Lung (tissue), 12 donors: ENCODE results near the gene ROR1. TPM values are rescaled to one million over a fixed set of nuclear protein-coding genes. Genes with fewer than 3 reads are reported as not detected.

Experiments
- ATAC-seq: fragments of 200-7000 bp; cut with Tn5 transposase; one replicate; pipeline ENCODE4 v1.9.1; 2020; ENCODE audit warnings: moderate number of reproducible peaks; ENCODE audit not compliant: insufficient read depth, low FRiP score
- DNase-seq, 3 donors: peaks; one replicate each; pipeline ENCODE4 v3.0.0-alpha.2; 2013 to 2017
- H3K27ac ChIP-seq, 2 donors: one replicate each; pipeline ENCODE4 v1.5.1; 2013; ENCODE audit warnings: mild to moderate bottlenecking in 2 of 2, moderate library complexity in 2 of 2, control low read depth in 1 of 2, inconsistent platforms in 1 of 2, low read depth in 1 of 2, low read length in 1 of 2
- H3K27me3 ChIP-seq, 3 donors: one replicate each; pipeline ENCODE4 v1.5.1; 2013; ENCODE audit warnings: low read length in 2 of 3; ENCODE audit not compliant: control insufficient read depth in 3 of 3, insufficient read depth in 3 of 3
- H3K36me3 ChIP-seq, 4 donors: one replicate each; pipeline ENCODE4 v1.5.1; 2013; ENCODE audit warnings: low read length in 4 of 4, mild to moderate bottlenecking in 1 of 4, moderate library complexity in 1 of 4; ENCODE audit not compliant: control insufficient read depth in 4 of 4, insufficient read depth in 4 of 4
- H3K4me1 ChIP-seq, 5 donors: one replicate each; pipeline ENCODE4 v1.5.1; 2013; ENCODE audit warnings: low read length in 5 of 5, mild to moderate bottlenecking in 2 of 5, moderate library complexity in 1 of 5; ENCODE audit not compliant: control insufficient read depth in 5 of 5, insufficient read depth in 5 of 5
- H3K4me3 ChIP-seq: one replicate; pipeline ENCODE4 v1.5.1; 2013; ENCODE audit warnings: mild to moderate bottlenecking, control low read depth, moderate library complexity
- H3K9ac ChIP-seq, 2 donors: one replicate each; pipeline ENCODE4 v1.5.1; 2013; ENCODE audit warnings: low read length in 2 of 2, control low read depth in 1 of 2; ENCODE audit not compliant: insufficient read depth in 1 of 2
- H3K9me3 ChIP-seq, 4 donors: one replicate each; pipeline ENCODE4 v1.5.1; 2013; ENCODE audit warnings: low read length in 3 of 4, mild to moderate bottlenecking in 1 of 4, moderate library complexity in 1 of 4; ENCODE audit not compliant: control insufficient read depth in 4 of 4, insufficient read depth in 3 of 4
- WGBS, 2 donors: extraction: QIAGEN DNeasy Blood & Tissue Kit; methylation state at CpG; one replicate each; pipeline ENCODE4 v1.1.7; 2013; 5-methylcytosine and 5-hydroxymethylcytosine counted together
- polyA plus RNA-seq, 2 donors: library from polyadenylated mRNA; stranded (reverse); fragments of 200-250 nt; gene quantifications; one replicate each; pipeline ENCODE4 v1.2.1, GENCODE V29; 2013
- total RNA-seq, 2 donors: library from RNA; depleted of rRNA in 1 of 2; stranded (reverse); fragments of >200 nt in 1 of 2; gene quantifications; one replicate each; pipeline ENCODE4 v1.2.1, GENCODE V29; 2014 to 2021
- TF ChIP-seq, protein P1 (sequence below): IDR thresholded peaks from 2 replicates; pipeline ENCODE4 v1.5.1; 2012; ENCODE audit warnings: mild to moderate bottlenecking; ENCODE audit errors: control extremely low read depth, extremely low read depth
- donor health status: control.
- donor health status: control.
- donor health status: Bipolar disorder and iron deficiency.
- donor health status: healthy.
- donor health status: DM: yes; HTN: yes; CAD: no.

ROR1 gene
- total and polyA plus RNA-seq, 4 donors, result 2.9 to 47.0 (median 14.0) TPM

DNA sequence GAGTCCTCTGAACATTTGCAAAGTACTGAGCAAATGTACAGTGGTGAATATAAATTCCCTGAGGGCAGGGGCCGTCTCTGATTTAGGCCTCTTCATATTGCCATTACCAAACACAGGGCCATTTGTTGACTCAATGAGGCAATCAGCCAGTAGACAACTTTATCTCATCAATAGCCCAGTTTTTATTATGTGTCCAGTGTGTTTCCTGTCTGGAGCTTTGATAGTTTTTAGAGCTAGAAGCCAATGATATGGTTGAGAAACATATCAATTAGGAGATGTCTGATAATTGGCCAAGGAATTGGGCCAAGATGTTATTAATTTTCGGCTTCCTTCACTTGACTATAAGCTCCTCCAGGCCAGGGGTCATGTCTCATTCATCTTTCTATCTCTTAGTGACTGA lies 163.0 kb downstream of the ROR1 start:
- no peak for ATAC-seq
- WGBS, 2 donors, result 62 to 74% methylated on average over 2 of the region's 2 CpGs
- Histone ChIP-seq H3K4me3 (no peak overlapping the region), H3K36me3 (peaks cover 0 to 4% (median 1%) of the 10 kb centered on the region in 4 donors), H3K4me1 (peaks cover 0 to 22% (median 8%) of the 10 kb centered on the region in 5 donors), H3K27ac (no peak overlapping the region), H3K9me3 (no peaks in the 10 kb centered on the region), H3K9ac (no peak overlapping the region), H3K27me3 (no peaks in the 10 kb centered on the region)
- DNase-seq, result peak in 2 of 3 donors; percentile 69 to 82
- TF ChIP-seq, protein P1, sequence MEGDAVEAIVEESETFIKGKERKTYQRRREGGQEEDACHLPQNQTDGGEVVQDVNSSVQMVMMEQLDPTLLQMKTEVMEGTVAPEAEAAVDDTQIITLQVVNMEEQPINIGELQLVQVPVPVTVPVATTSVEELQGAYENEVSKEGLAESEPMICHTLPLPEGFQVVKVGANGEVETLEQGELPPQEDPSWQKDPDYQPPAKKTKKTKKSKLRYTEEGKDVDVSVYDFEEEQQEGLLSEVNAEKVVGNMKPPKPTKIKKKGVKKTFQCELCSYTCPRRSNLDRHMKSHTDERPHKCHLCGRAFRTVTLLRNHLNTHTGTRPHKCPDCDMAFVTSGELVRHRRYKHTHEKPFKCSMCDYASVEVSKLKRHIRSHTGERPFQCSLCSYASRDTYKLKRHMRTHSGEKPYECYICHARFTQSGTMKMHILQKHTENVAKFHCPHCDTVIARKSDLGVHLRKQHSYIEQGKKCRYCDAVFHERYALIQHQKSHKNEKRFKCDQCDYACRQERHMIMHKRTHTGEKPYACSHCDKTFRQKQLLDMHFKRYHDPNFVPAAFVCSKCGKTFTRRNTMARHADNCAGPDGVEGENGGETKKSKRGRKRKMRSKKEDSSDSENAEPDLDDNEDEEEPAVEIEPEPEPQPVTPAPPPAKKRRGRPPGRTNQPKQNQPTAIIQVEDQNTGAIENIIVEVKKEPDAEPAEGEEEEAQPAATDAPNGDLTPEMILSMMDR, result no peak

DNA sequence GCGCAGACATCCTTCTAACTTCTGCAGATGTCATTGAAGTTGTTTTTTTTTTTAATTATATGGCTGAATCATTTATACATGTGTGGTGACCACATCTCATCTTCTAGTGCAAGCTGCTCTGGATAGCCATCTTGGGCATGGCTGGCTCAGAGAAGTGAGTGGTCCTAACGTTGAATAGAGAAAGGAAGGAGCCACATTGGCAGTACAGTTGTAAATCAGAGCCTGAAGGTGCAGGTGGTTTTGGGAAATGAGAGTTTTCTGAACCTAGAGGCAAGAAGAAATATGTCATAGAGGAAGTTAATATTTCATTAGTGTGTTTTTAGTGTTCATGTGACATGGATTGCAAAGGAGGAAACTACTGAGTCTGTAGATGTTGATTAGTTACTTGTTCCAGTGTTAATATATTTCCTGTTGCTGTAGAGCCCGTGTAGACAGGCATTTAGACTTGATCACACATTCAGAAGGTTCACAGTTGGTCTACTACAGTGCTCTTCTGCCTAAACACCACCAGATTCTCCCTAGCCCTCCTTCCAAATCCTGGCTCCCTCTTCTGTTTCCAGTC lies 163.7 kb downstream of the ROR1 start:
- Histone ChIP-seq H3K9ac (no peak overlapping the region), H3K27me3 (no peaks in the 10 kb centered on the region), H3K4me3 (no peak overlapping the region), H3K36me3 (peaks cover 0 to 4% (median 1%) of the 10 kb centered on the region in 4 donors), H3K4me1 (peaks cover 0 to 22% (median 8%) of the 10 kb centered on the region in 5 donors), H3K9me3 (no peaks in the 10 kb centered on the region), H3K27ac (no peak overlapping the region)
- 31 to 35% methylated on average over 3 of the region's 3 CpGs for WGBS, 2 donors
- ATAC-seq (no peak), DNase-seq (no peak)
- TF ChIP-seq, protein P1, result no peak

DNA sequence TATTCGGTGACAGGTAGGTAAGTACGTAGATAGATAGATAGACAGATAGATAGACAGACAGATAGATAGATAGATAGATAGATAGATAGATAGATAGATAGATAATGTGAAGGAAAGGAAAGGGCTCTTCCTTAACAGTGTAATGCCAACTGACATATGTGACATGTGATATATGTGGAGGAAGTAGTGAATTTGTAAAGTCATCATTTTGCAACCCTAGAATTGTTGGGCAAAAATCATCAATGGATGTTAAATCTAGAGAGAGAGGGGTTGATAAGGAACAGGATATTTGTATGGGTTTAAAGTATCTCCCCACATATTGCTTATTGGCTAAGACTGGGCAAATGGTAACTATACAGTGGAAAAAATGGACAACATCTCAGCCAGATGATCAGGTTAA lies 166.6 kb downstream of the ROR1 start:
- TF ChIP-seq, protein P1, result no peak
- H3K4me1 ChIP-seq, result peaks cover 0 to 9% (median 1%) of the 10 kb centered on the region in 5 donors
- no peak for ATAC-seq
- H3K9ac ChIP-seq, result no peak overlapping the region
- H3K27ac ChIP-seq, result no peak overlapping the region
- peaks cover 0 to 2% (median 0%) of the 10 kb centered on the region in 4 donors for H3K9me3 ChIP-seq
- H3K36me3 ChIP-seq, result peaks cover 0 to 4% (median 1%) of the 10 kb centered on the region in 4 donors
- H3K27me3 ChIP-seq, result no peaks in the 10 kb centered on the region
- DNase-seq, result no peak
- H3K4me3 ChIP-seq, result no peak overlapping the region
- 88 to 95% methylated on average over 2 of the region's 2 CpGs for WGBS, 2 donors

- no peak for ATAC-seq
- Histone ChIP-seq H3K9me3 (peaks cover 0 to 2% (median 0%) of the 10 kb centered on the region in 4 donors), H3K36me3 (peaks cover 0 to 4% (median 1%) of the 10 kb centered on the region in 4 donors), H3K4me1 (peaks cover 0 to 2% (median 1%) of the 10 kb centered on the region in 5 donors), H3K27ac (no peak overlapping the region), H3K9ac (no peak overlapping the region), H3K27me3 (no peaks in the 10 kb centered on the region), H3K4me3 (no peak overlapping the region)
- no peak for DNase-seq
- WGBS, 2 donors, result 67 to 70% methylated on average over 3 of the region's 3 CpGs
- TF ChIP-seq, protein P1, result no peak
Observed at GRCh38 chr1:63943393-63943792, 169.6 kb downstream of the ROR1 start.
